GM18858 (cell line): ENCODE data around the gene ZBBX.

Source experiments
- ATAC-seq: cut with Tn5 transposase; IDR thresholded peaks from one replicate; pipeline ENCODE4 v1.9.1; 2021; ENCODE audit not compliant: unreplicated experiment

Gene ZBBX

GRCh38 chr3:167306319-167306718 is 73.8 kb downstream of the ZBBX start:
- ATAC-seq = no peak

- no peak for ATAC-seq
These were observed 74.7 kb downstream of the ZBBX start for GRCh38 chr3:167305340-167305890.

- no peak for ATAC-seq
These were observed 76.0 kb downstream of the ZBBX start for GRCh38 chr3:167304077-167304476.

GRCh38 chr3:167302678-167303077 is 77.4 kb downstream of the ZBBX start:
- no peak for ATAC-seq

- ATAC-seq = no peak
These were observed 79.9 kb downstream of the ZBBX start for GRCh38 chr3:167300207-167300606.

- ATAC-seq = no peak
These were observed 90.7 kb downstream of the ZBBX start for GRCh38 chr3:167289435-167289834.

GRCh38 chr3:167288737-167289136 is 91.4 kb downstream of the ZBBX start:
- ATAC-seq = no peak

GRCh38 chr3:167287308-167287707 is 92.8 kb downstream of the ZBBX start:
- ATAC-seq = no peak

- no peak for ATAC-seq
These were observed 105.8 kb downstream of the ZBBX start for GRCh38 chr3:167274141-167274874.

GRCh38 chr3:167253037-167253436 is 127.1 kb downstream of the ZBBX start:
- no peak for ATAC-seq

- ATAC-seq = no peak
These were observed 128.4 kb downstream of the ZBBX start for GRCh38 chr3:167251678-167252077.

- no peak for ATAC-seq
These were observed 133.8 kb downstream of the ZBBX start for GRCh38 chr3:167246252-167246651.

- ATAC-seq = no peak
These were observed 138.8 kb downstream of the ZBBX start for GRCh38 chr3:167241048-167241845.

- ATAC-seq = no peak
These were observed 152.0 kb downstream of the ZBBX start for GRCh38 chr3:167228135-167228534.

- ATAC-seq = no peak
These were observed 154.3 kb downstream of the ZBBX start for GRCh38 chr3:167225821-167226220.

GRCh38 chr3:167209011-167209410 is 171.1 kb downstream of the ZBBX start:
- no peak for ATAC-seq

- no peak for ATAC-seq
These were observed 177.0 kb downstream of the ZBBX start for GRCh38 chr3:167203062-167203461.

GRCh38 chr3:167198949-167199600 is 181.0 kb downstream of the ZBBX start:
- no peak for ATAC-seq
